Measurements from ENCODE around the gene MFSD2B.
"Not testable (repeated sequence)": the region's sequence is repeated elsewhere in the genome, so short reads cannot be mapped to it uniquely, and the experiment has no call there.

The MFSD2B gene

GRCh38 chr2:24038786-24039499 is 29.1 kb downstream of the MFSD2B start:
- no peak for ATAC-seq
- TF ChIP-seq ZFP3 (CRISPR knock-in tag; IDR thresholded peaks at IDR 0.05) (no peak), CREB5 (CRISPR knock-in tag; IDR thresholded peaks at IDR 0.05; ENCODE audit: low read depth) (no peak), ESRRG (CRISPR knock-in tag; IDR thresholded peaks at IDR 0.05) (no peak), ZNF8 (CRISPR knock-in tag; IDR thresholded peaks at IDR 0.05) (no peak), ZNF70 (CRISPR knock-in tag; IDR thresholded peaks at IDR 0.05) (no peak), BACH2 (CRISPR knock-in tag; IDR thresholded peaks at IDR 0.05; ENCODE audit: borderline replicate concordance) (no peak), SNAI2 (CRISPR knock-in tag; IDR thresholded peaks at IDR 0.05) (no peak), CSRNP3 (CRISPR knock-in tag; IDR thresholded peaks at IDR 0.05) (no peak), ZNF565 (CRISPR knock-in tag; conservative IDR thresholded peaks at IDR 0.05; ENCODE audit: low read depth) (no peak)

DNA sequence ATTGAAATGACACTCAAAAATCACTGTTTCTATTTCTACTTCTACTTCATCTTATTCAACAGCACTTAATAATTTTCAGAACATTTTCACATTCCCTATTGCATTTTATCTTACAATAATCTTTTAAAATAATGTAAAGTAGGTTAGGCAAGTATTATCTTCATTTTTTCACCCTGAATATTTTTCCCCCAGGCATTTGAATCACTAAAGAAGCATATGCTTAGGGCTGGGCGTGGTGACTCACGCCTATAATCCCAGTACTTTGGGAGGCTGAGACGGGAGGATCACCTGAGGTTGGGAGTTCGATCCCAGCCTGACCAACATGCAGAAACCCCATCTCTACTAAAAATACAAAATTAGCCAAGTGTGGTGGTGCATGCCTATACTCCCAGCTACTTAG is 30.6 kb downstream of the MFSD2B start:
- TF ChIP-seq ISL1 (CRISPR knock-in tag; IDR thresholded peaks at IDR 0.05): no peak
- no peak for TF ChIP-seq PPARA (CRISPR knock-in tag; IDR thresholded peaks at IDR 0.05; ENCODE audit: borderline replicate concordance)
- no peak for TF ChIP-seq ZNF8 (CRISPR knock-in tag; IDR thresholded peaks at IDR 0.05)
- TF ChIP-seq RARB (CRISPR knock-in tag; IDR thresholded peaks at IDR 0.05): no peak
- TF ChIP-seq ESRRG (CRISPR knock-in tag; IDR thresholded peaks at IDR 0.05): no peak
- TF ChIP-seq ZNF70 (CRISPR knock-in tag; IDR thresholded peaks at IDR 0.05): no peak
- TF ChIP-seq ZFP3 (CRISPR knock-in tag; IDR thresholded peaks at IDR 0.05): no peak
- no peak for TF ChIP-seq ZC3H10 (CRISPR knock-in tag; IDR thresholded peaks at IDR 0.05)
- TF ChIP-seq, protein P1, sequence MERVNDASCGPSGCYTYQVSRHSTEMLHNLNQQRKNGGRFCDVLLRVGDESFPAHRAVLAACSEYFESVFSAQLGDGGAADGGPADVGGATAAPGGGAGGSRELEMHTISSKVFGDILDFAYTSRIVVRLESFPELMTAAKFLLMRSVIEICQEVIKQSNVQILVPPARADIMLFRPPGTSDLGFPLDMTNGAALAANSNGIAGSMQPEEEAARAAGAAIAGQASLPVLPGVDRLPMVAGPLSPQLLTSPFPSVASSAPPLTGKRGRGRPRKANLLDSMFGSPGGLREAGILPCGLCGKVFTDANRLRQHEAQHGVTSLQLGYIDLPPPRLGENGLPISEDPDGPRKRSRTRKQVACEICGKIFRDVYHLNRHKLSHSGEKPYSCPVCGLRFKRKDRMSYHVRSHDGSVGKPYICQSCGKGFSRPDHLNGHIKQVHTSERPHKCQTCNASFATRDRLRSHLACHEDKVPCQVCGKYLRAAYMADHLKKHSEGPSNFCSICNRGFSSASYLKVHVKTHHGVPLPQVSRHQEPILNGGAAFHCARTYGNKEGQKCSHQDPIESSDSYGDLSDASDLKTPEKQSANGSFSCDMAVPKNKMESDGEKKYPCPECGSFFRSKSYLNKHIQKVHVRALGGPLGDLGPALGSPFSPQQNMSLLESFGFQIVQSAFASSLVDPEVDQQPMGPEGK (CRISPR knock-in tag; IDR thresholded peaks at IDR 0.05; ENCODE audit: borderline replicate concordance): no peak
- TF ChIP-seq ZFP30 (CRISPR knock-in tag; IDR thresholded peaks at IDR 0.05): no peak
- no peak for TF ChIP-seq CSRNP3 (CRISPR knock-in tag; IDR thresholded peaks at IDR 0.05)
- no peak for TF ChIP-seq SNAI2 (CRISPR knock-in tag; IDR thresholded peaks at IDR 0.05)
- no peak for TF ChIP-seq ZNF565 (CRISPR knock-in tag; conservative IDR thresholded peaks at IDR 0.05; ENCODE audit: low read depth)
- TF ChIP-seq ARNTL (CRISPR knock-in tag; IDR thresholded peaks at IDR 0.05; ENCODE audit: borderline replicate concordance, low read depth): no peak
- TF ChIP-seq TCF4 (CRISPR knock-in tag; IDR thresholded peaks at IDR 0.05; ENCODE audit: borderline replicate concordance): no peak
- TF ChIP-seq CREB5 (CRISPR knock-in tag; IDR thresholded peaks at IDR 0.05; ENCODE audit: low read depth): no peak
- no peak for TF ChIP-seq CSDC2 (CRISPR knock-in tag; IDR thresholded peaks at IDR 0.05)
- TF ChIP-seq, protein P2, sequence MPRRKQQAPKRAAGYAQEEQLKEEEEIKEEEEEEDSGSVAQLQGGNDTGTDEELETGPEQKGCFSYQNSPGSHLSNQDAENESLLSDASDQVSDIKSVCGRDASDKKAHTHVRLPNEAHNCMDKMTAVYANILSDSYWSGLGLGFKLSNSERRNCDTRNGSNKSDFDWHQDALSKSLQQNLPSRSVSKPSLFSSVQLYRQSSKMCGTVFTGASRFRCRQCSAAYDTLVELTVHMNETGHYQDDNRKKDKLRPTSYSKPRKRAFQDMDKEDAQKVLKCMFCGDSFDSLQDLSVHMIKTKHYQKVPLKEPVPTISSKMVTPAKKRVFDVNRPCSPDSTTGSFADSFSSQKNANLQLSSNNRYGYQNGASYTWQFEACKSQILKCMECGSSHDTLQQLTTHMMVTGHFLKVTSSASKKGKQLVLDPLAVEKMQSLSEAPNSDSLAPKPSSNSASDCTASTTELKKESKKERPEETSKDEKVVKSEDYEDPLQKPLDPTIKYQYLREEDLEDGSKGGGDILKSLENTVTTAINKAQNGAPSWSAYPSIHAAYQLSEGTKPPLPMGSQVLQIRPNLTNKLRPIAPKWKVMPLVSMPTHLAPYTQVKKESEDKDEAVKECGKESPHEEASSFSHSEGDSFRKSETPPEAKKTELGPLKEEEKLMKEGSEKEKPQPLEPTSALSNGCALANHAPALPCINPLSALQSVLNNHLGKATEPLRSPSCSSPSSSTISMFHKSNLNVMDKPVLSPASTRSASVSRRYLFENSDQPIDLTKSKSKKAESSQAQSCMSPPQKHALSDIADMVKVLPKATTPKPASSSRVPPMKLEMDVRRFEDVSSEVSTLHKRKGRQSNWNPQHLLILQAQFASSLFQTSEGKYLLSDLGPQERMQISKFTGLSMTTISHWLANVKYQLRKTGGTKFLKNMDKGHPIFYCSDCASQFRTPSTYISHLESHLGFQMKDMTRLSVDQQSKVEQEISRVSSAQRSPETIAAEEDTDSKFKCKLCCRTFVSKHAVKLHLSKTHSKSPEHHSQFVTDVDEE (CRISPR knock-in tag; IDR thresholded peaks at IDR 0.05): no peak
- TF ChIP-seq TOX (CRISPR knock-in tag; IDR thresholded peaks at IDR 0.05; ENCODE audit: borderline replicate concordance): no peak
- TF ChIP-seq GLIS3 (CRISPR knock-in tag; IDR thresholded peaks at IDR 0.05): no peak
- ATAC-seq: no peak

DNA sequence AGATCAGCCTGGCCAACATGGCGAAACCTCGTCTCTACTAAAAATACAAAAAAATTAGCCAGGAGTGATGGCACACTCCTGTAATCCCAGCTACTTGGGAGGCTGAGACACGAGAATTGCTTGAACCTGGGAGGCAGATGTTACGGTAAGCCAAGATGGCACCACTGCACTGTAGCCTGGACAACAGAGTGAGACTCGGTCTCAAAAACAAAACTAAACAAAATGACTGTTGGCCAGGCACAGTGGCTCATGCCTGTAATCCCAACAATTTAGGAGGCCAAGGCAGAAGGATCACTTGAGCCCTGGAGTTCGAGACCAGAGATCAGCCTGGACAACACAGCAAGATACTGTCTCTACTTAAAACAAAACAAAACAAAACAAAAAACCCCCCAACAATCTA is 33.2 kb downstream of the MFSD2B start:
- ATAC-seq: not testable (repeated sequence)
